Inflammatory macrophage treated with lipopolysaccharide for 1 hour (primary cell): ENCODE measurements around the gene MED8.
"Not testable (repeated sequence)": the region's sequence is repeated elsewhere in the genome, so short reads cannot be mapped to it uniquely, and the experiment has no call there.

Source experiments
- DNase-seq, 2 donors: peaks; one replicate each; pipeline ENCODE4 v3.0.0-alpha.2; 2020 to 2022

Gene MED8

DNA sequence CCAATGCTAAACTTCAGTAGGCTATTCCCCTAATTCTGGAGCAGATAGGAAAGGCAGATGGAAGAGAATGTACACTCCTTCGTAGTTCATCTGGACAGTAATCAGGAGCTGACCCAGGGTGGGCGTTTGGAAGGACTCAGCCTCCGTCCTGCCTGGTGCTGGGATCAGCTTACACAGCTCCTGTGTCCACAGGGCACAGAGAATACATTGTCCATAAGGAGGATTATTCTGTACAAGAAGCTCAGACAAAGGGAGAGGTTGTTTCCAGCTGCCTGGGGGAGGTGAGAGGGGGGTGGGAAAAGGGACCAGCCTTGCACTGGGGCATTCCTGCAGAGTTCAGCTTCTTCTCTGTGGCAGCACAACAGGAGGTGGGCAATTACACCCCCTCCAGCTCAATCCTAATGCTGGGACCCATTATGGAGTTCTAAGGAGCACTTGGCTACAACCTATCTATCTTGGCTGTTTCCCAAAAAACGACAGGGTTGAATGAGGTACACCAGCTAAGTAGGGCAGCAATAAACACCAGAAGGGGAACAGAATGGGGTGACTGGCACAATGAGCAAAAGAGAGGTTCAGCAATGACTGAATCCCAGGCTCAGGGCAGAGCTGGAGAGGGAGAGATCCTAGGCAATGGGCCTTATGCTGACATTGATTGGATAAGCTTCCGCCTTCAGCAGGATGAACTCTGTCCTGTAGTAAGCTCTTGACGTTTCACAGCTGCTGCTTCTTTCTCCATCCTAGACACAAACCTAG lies 7.4 kb downstream of the MED8 start:
- no peak for DNase-seq

DNA sequence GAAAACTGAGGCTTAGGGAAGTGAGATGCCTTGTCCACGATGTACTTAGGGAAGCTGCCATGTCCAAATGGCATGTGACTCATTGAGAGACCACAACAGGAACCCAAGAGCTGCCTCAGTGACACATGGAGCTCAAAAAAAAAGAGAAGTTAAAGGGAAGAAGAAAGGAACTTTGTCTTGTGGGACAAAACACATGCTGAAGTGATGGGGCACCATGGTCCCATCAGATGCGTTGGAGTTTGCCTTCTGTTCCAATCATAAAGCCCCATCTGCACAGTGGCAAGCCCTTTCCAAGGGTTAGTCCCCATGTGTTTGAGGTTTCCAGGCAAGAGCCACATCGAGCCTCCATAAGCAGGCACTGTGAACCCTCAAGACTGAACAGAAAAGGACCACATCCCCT lies 8.0 kb downstream of the MED8 start:
- peak; percentile 75 to 92 for DNase-seq

DNA sequence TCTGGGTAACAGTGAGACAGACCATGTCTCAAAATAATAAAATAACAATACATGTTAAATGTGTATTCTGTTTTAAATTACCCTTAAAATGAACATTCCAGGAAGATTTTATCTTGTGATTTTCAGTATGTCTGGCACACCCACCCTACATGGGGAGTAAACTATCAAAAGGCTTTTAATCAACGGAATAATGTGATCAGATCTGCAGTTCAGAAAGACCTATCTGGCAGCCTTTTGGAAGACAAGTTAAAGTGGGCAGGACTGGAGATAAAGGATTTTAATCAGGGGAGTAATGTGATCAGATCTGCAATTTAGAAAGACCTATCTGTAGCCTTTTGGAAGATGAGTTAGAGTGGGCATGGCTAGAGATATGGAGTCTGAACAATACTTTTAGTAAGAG lies 10.1 kb downstream of the MED8 start:
- DNase-seq, result no peak

DNA sequence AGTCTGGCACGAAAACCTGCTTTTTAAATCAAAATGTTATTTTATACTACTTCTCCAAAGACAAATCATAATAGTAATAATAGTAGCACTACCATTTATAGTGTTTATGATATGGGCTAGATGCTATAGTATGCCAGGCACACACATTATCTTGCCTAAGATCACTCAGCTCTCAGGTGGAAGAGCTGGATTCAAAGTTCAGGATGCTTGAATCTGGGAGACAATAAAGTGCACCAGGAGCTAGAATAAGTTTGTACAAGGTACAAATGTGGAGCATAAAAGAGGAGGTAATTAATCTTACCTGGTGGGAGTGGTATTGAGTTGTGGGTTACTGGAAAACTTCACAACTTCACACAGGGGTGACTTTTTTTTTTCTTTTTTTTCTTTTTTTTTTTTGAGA lies 11.8 kb downstream of the MED8 start:
- no peak for DNase-seq

DNA sequence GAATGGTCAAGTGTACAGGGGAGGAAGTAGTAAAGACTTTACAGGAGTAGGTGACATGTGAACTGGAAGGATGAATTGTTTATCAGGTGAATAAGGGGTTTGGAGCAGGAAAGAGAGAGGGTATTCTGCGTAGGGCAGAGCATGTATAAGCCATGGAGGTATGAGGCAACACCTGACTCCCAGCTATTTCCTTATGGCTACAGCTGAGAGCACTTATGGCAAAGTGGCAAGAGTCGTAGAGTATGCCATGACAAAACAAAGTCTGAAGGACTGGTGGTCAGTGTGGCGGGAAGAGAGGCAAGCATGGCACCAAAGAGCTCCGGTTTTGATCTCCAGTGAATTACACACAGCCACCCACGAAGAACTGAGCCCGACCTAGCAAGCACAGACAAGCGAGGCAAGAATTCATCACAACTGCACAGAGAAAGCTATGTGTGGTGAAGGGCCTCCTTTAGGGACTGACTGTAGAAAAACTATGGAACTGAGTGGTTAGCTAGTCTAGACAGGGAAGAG lies 12.8 kb downstream of the MED8 start:
- DNase-seq, result no peak

DNA sequence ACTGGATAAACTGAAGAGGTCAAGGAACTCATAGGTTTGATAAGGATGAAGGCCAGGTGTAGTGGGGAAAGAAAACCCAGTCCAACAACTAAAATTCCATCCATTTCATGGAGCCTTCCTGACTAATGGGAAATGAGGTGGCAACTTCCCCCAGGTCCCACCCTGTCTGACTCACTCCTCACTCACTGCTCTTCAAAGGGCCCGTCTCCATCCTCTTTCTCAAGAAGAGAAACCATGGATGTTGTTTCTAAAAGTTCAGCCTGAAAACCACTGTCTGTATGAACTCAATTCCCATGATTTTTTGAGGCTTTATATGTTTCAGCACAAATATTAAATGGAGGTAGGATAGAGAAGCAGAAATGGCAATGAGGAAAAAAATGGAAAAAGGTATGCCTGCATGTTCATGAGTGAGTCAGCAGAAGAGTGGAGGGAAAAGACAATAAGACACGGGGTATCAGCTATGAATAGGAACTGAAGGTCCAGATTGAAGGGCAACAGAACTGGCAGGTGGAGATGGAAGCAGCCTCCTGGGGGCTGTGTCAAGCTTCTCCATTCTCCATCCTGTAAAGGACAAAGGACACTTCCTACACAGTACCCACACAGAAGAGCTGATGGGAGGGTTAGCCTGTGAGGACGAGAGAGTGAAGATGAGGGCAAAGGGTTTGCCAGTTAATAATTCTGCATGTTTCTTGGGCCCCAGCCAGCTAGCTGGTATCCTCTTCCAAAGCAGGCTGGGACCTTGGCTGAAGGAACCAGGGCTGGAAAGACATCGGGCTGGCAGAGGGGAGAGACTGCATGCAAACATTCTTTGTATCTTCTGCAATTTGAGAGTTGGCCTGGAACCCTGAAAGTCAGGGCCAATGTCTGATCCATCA lies 16.3 kb downstream of the MED8 start:
- DNase-seq, result peak in 1 of 2 donors; percentile 18

DNA sequence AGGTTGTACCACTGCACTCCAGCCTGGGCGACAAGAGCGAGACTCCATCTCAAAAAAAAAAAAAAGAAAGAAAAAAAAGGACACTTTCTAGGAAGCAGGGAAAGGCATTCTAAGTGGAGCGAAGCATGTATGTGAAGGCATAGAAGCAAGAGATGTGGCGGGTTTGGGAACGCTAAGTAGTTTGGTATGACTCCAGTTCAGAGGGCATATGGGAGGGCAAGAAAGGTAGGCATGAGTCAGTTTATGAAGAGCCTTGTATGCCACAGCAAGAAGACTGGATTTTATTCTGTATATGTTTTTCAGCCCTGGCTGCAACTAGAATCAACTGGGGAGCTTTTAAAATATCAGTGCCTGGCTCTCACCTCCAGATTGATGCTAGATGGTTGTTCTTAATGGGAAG lies 17.4 kb downstream of the MED8 start:
- no peak for DNase-seq

DNA sequence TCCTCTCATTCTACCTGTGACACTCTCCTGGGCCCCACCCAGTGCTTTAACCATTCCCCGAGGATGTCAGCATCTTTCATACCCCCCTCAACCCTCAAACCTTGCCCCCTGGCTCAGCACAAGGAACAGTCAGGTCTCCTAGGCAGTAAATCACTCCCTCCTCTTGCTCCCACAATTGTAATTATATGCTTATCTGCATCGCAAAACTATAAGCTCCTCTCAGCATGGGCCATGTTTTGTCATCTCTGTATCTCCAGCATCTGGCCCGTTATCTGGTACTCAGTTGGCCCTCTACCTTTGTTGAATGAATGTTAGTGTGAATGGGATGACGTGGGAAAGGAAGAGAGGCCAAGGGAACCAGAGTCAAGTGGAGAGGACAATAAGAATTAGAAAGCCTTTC lies 19.0 kb downstream of the MED8 start:
- DNase-seq, result no peak

DNA sequence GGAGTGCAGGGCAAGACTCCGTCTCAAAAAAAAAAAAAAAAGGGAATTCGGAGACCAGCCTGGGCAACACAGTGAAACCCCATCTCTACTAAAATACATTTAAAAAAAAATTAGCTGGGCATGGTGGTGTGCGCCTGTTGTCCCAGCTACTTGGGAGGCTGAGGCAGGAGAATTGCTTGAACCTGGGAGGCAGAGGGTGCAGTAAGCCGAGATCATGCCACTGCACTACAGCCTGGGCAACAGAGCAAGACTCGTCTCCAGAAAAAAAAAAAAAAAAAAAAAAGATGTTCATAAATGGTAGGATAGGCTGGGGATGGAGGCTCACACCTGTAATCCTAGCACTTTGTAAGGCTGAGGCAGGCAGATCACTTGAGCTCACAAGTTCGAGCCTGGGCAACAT lies 19.8 kb downstream of the MED8 start:
- DNase-seq, result not testable (repeated sequence)

DNA sequence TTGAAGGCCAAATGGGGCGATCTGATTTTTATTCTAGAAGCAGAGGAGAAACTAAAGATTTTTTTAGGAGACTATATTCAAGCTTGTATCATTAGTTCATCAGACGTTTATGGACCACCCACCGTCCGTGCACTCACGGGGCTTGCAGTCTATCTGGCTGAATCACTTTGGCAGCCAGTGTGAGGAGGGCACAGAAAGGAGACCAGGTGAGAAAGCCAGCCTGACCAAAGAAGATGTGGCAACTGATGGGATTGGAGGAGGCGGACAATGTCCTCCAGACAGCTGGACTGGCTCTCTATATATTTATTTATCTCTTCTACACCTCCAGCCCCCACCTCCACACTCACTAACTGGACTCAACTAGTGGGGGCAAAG lies 21.0 kb downstream of the MED8 start:
- DNase-seq, result no peak

DNA sequence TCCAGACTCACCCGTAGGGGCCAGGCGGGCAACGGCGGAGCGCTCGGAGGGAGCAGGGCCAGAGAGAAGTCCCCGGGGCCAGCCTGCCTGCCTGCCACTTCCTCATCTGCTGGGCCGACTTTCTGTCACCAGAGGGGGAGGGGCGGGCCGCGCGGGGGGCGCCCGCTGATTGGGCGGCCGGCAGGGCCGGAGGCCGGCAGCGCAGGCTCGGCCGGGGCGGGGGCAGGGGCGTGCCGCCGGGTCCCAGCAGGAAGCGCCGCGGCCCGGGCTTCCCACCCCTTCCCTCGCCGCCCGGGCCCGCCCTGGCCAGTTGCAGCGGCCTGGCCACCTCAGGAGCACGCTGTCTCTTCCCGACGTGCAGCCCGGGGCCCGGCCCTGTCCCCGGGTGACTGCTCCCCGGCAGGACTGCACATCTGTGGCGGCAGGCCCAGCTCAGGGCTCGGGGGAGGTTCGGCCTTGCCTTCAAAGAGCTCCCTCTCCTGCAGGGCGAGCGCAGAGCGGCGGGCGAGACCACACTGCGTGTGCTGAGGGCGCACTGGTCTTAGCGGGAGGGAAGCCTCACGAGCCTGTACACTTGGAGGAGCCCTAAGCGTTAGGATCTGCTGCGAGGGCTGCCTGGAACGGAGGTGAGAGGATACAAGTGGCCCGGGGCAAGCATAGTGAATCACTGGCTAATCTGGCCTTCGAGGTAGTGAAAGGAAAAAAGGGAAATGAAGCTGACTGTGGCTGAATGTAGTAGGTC lies 21.5 kb downstream of the MED8 start, which contains the start of gene ELOVL1:
ELOVL1 (minus strand) TSS at position 108 of the 742 bp plus-strand sequence. CDS start 2,402 bp downstream, outside the sequence.
- peak; percentile 91 to 95 for DNase-seq

DNA sequence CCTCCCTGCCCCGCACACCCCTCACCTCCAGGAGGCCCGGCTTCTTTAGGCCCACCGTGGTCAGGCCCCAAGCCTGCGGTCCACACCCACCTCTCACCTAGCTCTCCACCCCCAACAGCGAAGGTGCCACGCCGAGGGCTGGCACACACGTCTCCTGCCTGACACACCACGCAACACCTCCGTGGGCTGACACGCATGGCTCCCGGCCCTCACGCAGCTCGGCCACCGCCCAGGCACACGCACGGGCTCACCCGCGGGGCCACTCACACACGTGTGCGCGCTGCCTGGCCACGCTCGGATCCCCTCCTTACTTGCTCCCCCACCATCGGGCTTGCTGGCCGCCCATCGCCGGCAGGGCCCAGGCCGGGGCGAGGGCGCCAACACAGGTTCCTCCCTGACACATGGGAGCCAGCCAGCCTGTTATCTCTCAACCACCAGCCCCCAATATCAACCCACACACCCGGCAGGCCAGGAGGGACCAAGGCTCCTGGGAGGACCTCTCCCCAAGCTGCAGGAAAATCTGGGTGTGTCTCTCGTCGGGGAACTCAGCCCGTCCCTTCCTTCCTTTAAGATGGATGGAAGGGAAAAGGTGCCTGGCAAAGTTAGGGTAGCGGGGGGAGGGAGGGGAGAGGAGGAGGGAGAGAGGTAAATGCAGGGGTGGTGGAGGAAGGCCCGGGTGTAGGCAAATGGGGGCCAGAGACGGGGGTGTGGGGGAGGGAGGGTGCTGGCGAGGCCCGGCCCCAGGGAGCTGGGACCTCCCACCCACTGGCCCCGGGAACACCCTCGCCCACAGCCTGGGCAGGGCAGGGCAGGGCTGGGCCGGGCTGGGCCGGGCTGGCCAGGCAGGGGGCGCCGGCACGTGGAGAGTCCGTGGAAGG lies 22.3 kb downstream of the MED8 start:
- no peak for DNase-seq

DNA sequence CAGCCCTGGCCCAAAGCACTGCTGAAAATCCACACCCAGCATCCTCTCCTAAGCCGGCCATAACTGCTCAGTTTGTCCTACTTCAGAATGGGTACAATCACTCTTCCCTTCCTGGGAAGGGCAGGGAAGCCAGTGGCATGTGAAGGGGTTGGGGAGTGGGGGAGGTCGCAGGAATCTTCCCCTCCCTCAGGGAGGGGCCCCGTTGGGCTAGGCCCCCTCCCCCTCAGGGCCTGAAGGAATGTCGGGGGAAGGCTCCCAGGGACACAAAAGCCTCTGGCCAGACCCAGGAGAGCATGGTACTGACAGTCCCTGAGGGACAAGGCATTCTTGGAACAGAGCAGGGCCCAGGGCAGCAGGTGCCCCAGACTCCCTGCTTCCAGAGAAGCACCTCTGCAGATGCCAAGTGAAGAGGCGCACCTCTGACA lies 23.0 kb downstream of the MED8 start:
- DNase-seq, result no peak

DNA sequence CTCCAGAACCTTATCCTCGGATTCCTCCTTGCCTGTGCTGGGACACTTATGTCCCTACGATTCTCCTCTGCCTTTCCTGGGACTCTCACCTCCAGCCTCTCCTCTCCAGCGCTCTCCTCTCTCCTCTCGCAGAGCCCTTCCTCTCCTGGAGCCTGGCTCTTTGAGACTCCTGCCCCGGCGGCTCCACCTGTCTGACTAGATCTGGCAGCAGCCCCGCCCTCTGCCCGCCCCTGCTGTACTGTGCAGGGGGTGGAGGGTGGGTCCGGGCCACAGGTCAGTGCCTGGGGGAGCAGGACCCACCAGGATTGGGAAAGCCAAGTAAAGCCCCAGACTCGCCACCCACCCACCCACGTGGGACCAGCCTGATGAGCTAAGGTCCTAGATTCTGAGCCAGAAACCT lies 23.4 kb downstream of the MED8 start:
- DNase-seq, result no peak

DNA sequence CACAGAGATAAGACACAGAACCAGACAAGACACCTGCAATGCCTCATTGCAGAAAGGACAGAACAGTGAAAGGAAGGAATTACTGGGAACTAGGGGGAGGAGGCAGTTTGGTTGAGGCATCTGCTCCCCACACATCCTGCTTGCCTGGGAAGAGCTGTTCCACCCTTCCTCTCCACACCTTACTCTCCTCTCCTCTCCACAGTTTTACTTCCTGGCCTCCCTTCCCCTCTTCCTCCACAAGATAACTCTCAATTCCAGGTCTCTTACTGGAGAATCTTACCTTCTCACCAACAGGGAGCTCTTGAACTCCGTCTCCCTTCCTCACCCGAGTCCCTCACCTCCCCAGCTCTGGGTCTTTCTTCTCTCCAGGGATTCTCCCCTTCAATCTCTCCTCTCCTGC lies 23.9 kb downstream of the MED8 start:
- no peak for DNase-seq

DNA sequence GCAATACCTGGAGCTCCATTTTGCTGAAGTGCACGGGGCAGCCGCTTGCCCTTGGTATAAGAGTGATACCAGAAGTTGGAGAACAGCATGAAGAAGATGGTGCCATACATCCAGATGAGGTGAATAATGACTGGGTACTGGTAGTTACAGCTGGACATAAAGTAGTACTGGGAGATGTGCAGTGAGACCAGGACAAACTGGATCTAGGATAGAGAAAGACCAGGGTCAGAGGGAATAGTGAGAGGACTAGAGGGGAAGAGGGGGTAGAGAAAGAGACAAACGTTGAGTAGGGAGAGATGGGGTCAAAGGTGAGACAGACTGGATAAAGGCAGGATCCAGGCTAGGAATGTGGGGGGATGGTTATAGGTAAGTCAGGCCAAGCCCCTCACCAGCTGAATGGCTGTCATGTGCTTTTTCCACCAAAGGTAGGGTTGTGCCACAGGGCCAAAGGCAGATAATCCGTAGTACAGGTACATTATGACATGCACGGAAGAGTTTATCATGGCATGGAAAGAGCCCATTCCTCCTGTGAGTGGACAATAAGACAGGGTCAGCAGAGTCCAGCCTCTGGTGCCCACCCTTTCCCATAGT lies 25.6 kb downstream of the MED8 start:
- no peak for DNase-seq

DNA sequence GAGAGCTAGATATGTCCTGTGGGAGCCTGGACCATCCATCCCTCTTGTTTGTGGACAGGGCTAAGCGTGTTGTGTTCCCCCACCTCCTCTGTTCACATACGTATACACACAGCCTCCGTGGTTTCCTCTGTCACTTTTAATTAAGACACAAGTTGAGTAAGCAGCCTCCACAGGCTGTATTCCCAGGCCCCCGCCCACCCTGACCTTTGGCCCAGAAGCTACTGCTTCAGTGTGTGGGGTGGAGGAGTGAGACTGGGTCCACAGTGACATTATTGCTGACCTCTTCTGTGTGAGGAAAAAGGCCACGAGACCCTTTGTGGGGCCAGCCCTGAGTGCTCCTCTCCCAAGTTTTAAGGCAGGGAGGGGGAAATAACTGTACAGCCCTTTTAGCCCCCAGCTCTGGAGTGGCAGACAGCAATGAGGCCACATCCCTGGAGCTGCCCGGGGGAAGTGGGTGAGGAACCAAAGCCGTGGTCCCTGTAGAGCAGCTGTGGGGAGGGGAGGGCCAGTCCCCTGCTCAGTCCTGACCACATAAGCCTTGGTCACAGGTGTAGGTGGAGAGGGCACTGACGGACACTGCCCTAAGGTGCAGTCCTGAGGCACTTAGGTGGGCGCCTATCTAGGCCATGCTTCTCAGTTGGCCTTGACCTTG lies 26.2 kb downstream of the MED8 start:
- DNase-seq, result peak in 1 of 2 donors; percentile 56

DNA sequence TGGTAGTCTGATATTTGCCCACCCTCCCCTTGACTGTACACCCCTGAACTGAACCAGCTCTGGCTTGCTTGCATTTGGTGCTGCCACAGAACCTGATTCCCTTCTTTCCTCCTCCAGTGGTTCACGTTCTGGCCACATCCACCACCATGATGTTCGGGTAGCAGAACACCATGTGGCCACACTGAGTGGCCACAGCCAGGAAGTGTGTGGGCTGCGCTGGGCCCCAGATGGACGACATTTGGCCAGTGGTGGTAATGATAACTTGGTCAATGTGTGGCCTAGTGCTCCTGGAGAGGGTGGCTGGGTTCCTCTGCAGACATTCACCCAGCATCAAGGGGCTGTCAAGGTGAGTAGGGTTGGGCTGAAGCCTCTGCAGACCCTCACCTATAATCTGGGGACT lies 29.0 kb downstream of the MED8 start:
- no peak for DNase-seq

DNA sequence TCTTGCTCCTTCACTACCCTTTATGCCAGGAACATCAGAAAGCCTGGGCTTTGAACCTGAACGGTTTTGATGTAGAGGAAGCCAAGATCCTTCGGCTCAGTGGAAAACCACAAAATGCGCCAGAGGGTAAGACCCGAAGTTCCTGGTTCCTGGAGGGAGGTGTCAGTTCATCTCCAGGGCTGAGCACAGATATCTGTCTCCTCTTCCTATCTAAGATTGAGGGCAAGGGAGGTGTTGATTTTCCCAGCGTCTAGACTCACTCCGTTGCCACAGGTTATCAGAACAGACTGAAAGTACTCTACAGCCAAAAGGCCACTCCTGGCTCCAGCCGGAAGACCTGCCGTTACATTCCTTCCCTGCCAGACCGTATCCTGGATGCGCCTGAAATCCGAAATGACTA lies 29.9 kb downstream of the MED8 start:
- no peak for DNase-seq

DNA sequence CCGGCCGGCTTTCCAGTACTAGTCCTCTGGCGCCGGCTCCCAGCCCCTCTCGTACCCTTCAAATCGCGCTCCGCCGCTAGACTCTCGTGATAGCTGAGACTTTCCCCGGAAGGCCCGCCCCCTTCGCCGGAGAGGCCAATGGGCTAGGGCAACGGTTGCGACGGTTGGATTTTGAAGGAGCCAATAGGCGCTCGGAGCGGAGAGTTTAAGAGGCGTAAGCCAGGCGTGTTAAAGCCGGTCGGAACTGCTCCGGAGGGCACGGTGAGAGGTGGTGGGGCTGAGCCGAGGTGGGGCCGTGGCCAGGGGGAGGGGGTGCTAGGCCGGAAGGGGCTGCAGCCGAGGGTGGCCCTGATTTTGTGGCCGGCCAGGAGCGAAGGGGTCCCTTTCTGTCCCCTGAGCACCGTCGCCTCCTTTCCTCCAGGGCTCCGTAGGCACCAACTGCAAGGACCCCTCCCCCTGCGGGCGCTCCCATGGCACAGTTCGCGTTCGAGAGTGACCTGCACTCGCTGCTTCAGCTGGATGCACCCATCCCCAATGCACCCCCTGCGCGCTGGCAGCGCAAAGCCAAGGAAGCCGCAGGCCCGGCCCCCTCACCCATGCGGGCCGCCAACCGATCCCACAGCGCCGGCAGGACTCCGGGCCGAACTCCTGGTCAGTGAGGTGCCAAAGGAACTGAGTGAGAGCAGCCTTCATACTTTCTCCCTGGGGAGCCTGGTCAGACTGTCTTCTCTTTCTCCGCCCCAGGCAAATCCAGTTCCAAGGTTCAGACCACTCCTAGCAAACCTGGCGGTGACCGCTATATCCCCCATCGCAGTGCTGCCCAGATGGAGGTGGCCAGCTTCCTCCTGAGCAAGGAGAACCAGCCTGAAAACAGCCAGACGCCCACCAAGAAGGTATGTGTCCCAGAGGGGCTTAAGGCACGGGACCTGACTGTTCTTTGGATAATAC lies 30.6 kb downstream of the MED8 start, which contains the start of gene CDC20:
CDC20 (plus strand) TSS at position 236 of the 948 bp plus-strand sequence; CDS start at position 471, 235 bp downstream.
- peak; percentile 98 to 100 for DNase-seq
